IMR-90 (cell line): Measurements from ENCODE around the gene ANO8.

ENCODE experiments used
- RAD21 ChIP-seq: IDR thresholded peaks from 2 replicates; pipeline ENCODE4 v1.6.1; 2012; ENCODE audit warnings: low read length, improper control_type of control experiment
- SMC3 ChIP-seq: fragments of 150-350 bp; IDR thresholded peaks from 2 replicates; pipeline ENCODE4 v1.6.1; 2016; ENCODE audit warnings: low read depth, mild to moderate bottlenecking, antibody characterized with exemption, low read length, moderate library complexity
- TF ChIP-seq, protein P1 (sequence below): fragments of 150-350 bp; IDR thresholded peaks from 2 replicates; pipeline ENCODE4 v1.6.1; 2017; ENCODE audit warnings: mild to moderate bottlenecking, antibody characterized with exemption, low read length, low read depth

DNA sequence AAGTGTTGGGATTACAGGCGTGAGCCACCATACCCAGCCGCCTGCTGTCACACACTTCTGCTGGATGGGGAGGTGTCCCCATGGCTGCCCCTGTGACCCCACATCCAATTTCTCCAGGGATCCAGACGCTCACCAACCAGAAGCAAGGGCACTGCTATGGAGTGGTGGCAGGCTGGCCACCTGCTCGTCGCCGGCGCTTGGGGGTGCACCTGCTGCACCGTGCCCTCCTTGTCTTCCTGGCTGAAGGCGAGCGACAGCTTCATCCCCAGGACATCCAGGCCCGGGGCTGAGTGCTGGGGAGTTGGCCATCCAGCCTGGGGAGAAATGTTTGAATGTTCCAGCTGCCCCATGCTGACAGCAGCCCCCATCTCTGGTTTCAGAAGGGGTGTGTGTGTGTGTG lies 48.4 kb downstream of the ANO8 start:
- TF ChIP-seq RAD21 (no peak), SMC3 (no peak)
- TF ChIP-seq, protein P1, sequence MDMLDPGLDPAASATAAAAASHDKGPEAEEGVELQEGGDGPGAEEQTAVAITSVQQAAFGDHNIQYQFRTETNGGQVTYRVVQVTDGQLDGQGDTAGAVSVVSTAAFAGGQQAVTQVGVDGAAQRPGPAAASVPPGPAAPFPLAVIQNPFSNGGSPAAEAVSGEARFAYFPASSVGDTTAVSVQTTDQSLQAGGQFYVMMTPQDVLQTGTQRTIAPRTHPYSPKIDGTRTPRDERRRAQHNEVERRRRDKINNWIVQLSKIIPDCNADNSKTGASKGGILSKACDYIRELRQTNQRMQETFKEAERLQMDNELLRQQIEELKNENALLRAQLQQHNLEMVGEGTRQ = no peak
